ENCODE measurements around the gene RNF220. TPM values are rescaled to one million over a fixed set of nuclear protein-coding genes. Genes with fewer than 3 reads are reported as not detected.

RNF220 gene
- 100 to 1,000 TPM; 106 to 108 TPM for total RNA-seq

DNA sequence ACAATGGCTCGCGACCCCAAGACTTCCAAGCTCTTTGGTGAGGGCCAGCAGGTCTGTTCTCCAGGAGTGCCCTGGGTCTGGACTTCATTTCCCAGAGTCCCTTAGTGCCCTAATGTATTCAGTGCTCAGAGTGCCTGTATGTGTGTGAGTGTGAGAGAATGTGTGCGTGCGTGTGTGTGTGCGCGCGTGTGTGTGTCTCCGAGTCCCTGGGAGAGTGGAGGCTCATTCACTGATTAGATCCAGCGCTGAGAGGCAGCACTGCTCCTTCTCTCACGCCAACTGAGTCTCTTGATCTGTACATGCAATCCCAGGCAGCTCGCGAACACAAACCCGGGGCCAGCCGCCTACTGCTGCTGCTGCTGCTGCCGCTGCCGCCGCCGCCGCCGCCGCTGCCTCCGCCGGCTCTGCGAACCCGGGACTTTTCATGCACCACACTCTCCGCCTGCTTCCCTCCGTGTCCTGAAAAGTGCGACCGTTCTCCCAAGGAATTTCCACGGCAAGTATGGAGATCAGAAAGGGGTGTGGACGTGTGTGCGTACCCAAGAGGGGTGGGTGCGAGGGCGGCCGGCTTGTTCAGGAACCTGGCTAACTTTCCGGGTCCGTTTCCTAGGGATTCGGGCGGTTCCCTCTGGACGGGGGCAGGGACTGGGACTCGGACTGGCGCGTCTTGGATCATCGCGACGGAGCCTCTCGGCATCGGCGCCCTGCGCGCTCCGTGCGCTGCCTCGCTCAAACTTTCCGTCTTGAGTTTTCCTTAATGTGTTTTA, at the start of gene RNF220:
Gene RNF220, plus strand, starts transcription at position 225 of the 767 bp plus-strand sequence.
- ChIA-PET POLR2A (no interaction called here), CTCF (no interaction called here)

DNA sequence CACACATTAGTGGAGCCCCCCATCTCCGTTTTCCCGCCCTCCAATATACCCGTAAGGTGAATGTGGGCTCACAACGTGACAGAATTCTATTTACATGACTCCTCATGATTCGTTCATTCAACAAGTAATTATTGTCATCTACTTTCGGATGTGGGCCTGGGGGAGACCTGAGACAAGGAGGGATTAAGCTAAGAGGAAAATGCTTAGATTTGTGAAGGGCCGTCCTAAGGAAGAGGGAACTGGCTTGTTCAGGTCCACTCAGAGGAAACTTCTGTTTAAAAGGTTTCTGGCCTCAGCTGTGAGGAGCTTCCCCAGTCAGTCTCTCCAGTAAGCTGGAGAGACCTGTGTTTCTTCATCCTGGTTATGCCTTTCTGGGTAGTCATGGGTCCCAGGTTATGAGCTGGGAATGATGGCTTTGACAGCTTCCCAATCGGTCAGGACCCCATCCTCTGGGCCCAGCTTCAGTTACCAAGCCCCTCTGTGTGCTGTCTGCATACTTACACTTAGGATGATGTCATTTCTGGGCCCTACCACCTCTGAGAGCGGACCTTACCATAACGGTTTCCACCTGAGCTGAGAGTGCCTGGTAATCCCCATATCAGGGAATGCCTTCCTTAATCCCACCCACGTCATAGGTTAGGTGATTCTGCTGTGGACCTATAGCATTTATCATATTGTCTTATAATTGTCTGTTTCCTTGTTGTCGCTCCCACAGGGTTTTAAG, 49.3 kb upstream of the RNF220 start:
- CTCF ChIA-PET: interaction anchor here (0.5 to 1.2 kb wide), 2 partner anchors 40 to 236 kb away, joined by 3 to 4 read pairs; no protein-coding TSS in a partner anchor

DNA sequence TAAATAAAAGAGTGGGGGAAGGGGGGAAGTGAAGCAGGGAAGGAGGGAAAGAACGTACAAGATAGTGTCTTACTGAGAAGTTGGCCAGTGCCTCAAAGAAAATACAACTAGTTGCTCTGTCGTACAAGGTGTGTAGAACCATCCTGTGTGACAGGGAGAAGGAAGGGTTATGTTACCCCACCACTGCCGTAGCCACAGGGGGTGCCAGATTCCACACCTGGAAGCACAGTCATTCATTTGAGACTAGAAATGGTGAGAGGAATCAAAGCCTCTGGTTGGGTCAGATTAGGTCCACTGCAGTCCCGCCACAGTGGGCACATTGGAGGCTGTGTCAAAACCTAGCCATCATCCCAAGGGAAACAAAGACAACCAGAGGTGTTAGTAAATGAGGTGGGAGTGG, 47.3 kb upstream of the RNF220 start:
- ChIA-PET CTCF (interaction anchor here (0.6 kb wide), 1 partner anchor 21 kb away, joined by 3 read pairs; no protein-coding TSS in a partner anchor), POLR2A (no interaction called here)

More for the DNA sequence above, 49.3 kb upstream of the RNF220 start:
- POLR2A ChIA-PET: interaction anchor here (0.6 kb wide), 1 partner anchor 276 kb away, joined by 3 read pairs; no protein-coding TSS in a partner anchor

DNA sequence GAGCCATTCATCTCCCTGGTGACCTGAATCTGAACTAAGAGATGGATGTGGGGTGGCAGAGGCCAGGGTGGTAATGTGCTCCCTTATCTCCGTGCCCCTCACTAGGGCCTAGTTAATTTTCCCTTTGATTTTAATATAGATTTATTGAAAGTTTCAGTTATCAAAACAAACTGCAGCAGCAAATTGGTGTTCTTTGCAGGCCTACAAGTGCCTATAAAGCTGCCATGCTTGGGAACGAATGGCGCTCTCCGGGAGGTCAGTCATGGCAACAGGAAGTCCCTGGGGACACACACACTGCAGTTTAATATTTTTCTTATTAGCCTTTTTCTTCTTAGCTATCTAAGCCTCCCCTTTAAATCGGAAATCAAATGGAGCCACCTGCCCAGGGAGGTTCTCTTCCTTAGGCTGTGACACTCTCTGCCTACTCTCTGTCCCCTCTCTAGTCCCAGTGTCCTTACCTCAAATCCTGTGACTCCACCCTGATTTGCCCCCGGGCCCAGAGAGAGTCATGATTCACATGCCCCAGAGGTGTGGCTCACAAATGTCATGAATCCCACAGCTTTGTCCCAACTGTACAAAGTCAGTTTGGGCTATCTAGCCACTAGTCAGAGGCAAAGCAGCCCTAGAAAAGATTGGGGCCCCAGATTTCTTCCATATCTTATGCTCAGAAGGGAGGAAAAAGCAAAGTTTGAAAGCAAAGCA, 45.7 kb upstream of the RNF220 start:
- POLR2A ChIA-PET: no interaction called here
- CTCF ChIA-PET: no interaction called here

DNA sequence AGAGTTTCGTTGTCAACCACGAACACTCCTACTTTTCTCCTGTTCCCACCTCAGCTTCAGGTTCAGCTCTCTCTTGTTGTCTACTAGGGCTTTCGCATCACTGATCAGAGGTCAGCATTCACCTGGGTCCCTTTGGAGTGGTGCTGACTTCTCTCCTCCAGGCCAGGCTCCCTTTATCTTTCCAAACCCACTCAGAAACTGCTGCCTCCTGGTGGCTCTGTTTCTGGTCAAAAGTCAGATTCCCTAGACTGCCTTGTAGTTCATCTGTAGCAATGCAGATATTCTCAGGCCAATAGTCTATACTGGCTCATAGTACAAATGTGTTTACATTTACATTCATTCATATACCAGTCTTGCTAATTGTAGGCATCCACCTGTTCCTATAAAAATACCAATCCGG, 43.6 kb upstream of the RNF220 start:
- CTCF ChIA-PET: interaction anchor here (0.7 kb wide), 1 partner anchor 85 kb away, joined by 3 read pairs; no protein-coding TSS in a partner anchor
- POLR2A ChIA-PET: interaction anchor here (0.7 kb wide), 1 partner anchor 24 kb away, joined by 3 read pairs; no protein-coding TSS in a partner anchor

DNA sequence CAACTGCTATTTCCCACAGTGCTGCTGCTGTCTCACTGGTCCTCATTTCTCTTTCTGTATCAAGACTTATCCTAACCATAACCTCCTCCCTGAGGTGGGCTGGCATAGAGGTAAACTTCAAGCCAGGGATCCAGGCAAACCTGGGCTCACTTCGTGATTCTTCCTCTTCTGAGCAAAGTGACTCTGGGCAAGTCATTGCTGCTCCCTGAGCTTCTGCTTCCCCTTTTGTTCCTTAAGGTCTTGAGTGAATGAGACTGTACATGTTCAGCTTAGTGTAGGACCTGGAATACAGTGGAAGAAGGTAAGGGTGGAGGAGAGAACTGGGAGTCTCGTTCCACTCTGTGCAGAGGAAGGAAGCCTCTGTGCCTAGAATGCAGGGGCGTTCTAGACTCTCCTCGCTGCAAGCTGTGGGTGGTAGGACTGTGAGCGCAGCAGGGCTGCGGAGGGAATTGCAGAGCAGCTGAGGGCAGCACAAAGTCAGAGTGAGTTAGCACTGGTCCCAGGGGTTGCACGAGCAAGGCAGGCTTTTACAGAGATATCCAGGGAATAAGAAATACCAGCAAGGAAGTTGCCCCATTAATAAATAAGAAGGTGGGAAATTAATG, 38.6 kb upstream of the RNF220 start:
- ChIA-PET POLR2A (no interaction called here), CTCF (no interaction called here)

DNA sequence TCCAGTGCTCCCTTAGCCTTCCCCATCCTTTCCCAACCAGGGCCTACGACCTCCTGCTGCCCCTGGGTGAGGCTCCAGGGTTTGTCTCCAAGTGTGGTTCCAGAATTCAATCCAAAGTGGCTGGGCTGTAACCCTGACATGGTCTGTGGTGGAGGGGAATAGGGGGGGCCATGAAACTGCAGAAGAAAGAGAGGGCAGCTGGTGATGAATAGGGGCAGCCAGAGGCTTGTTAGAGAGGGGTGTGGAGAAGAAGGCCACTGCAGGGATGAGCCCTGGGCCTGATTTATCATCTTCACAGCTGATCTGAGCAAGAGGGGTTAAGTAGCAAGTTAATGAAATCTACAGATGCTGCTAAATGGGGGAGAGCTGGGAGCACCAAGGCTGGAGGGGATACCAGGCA, 37.1 kb upstream of the RNF220 start:
- CTCF ChIA-PET: interaction anchor here (1.3 kb wide), 1 partner anchor 10 kb away, joined by 5 read pairs; no protein-coding TSS in a partner anchor
- POLR2A ChIA-PET: no interaction called here

DNA sequence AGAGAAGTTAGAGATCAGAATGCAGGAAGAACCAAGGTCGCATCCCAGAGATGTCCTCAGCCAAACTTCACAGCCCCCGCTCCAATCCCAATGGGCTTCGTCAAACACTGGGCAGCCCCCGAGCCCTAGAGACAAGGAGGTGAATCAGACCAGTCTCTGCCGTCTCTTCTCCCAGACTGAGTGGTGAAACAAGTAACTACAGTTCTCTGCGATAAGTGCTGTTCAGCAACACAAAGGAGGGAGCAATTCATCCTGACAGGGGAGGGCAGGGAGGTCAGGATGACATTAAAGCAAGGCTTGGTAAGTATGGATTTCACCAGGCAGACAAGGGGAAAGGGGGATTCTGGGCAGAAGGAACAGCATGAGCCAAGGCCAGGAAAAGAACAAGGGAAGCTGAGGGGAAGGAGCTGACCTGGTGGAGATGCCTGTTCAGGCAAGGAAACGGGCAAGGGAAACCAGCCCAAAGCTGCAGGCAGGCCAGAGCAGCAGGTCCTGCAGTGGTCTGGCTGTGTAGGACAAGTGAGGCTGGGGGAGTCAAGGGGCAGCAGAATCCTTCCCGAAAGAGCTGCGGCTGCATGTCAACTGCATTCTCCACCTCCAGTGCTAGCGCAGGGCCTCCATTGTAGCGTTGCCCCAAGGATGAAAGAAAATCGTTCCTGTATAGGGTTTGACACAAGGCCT, 36.4 kb upstream of the RNF220 start:
- CTCF ChIA-PET: interaction anchor here (1.3 kb wide), 1 partner anchor 10 kb away, joined by 5 read pairs; no protein-coding TSS in a partner anchor
- POLR2A ChIA-PET: no interaction called here

DNA sequence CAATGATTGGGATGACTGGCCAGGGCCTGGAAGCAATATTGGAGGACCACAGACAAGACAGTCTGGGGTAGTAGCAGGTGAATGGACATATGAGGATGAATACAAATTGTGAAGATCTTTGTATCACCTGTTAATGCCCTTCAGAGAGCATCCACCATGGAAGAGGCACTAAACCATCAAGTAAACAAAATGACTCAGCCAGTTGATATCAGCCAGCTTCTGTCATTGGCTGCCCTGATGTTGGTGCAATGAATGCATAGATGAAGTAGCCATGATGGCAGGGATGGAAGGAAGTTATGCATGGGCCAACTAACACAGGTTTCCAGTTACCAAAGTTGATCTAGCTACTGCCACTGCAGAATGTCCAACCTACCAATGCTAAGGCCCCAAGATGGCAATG, 33.8 kb upstream of the RNF220 start:
- ChIA-PET POLR2A (interaction anchor here (0.5 kb wide), 1 partner anchor 20 kb away, joined by 7 read pairs; no protein-coding TSS in a partner anchor), CTCF (no interaction called here)

DNA sequence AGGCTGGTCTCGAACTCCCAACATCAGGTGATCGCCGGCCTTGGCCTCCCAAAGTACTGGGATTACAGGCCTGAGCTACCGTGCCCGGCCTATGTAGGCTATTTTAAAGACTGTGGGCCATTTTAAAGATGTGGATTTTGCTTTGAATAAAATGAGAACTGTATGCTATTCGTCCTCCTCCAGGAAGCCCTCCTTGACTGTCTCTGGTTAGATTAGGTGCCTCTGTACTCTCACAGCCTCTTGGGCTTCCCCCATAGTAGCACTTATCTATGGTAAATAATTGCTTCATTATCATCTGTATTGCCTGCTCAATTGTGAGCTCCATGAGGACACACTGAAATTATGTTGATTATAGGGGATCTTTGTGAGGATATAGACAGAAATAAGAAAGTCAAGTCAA, 29.5 kb upstream of the RNF220 start:
- POLR2A ChIA-PET: no interaction called here

DNA sequence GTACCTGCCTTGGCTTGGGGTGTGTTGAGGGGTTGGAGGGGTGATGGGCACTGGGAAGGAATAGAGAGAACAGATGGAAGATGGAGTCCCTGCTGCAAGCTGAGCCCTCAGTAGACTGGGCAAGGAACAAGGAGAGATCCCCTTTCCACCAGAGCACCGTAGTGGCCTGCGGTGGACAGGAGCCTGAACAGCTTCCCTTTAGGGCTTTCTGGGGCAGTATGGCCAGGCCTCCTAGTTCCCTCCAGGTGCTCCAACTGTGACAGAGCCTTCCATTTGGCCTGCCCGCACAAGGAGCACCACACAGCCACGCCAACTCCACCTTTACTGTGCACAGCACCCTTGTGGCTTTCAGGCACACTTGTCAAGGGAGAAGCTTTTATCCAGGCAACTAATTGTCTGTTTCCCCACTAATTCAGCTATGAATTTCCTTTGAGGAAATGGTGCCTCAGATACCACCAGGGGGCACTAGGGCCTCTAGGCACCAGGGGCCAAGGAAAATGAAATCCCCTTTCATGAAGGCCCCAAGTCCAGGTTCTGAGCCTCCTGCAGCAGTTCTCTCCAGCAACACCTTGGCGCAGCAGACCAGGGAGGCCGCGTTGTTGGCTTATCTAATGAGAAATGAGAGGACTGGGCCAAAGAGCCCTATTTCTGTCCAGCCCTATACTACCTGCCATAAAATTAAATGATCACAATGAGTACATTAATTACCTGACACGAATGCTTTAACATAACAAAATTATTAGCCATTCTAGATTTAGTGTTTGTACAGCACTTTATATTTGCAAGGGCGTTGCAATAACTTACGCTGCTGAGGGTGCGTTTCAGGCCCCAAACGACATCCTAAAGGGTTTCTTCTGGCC, 26.9 kb upstream of the RNF220 start:
- ChIA-PET CTCF (interaction anchor here (0.6 to 1.4 kb wide), 9 partner anchors 9 to 274 kb away, joined by 3 to 12 read pairs (median 4); no protein-coding TSS in a partner anchor), POLR2A (no interaction called here)

More for the DNA sequence above, 29.5 kb upstream of the RNF220 start:
- CTCF ChIA-PET: no interaction called here

DNA sequence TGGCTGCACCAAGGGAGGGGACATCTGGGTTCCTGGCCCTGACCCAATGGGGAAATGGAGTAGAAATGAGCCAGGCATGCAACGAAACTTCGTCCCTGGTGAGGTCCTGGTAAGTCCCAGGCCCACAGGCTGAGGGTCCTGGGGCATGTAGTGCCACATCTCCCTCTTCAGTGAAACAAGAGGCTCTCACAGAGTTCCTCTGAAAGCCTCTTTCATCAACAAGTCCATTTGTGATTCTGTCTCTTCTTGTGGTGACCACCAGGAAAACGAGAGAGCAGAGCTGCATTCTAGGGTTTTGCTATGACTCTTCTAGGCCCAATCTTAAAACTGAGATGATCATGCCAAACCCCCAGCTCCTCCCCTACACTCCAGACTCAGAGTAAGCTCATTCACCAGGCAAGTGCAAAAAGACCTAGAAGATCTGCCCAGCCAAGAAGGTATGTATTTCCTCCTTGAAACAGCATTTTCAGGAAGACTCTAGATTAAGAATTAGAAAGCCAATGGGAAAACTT, 24.3 kb upstream of the RNF220 start:
- POLR2A ChIA-PET: no interaction called here

DNA sequence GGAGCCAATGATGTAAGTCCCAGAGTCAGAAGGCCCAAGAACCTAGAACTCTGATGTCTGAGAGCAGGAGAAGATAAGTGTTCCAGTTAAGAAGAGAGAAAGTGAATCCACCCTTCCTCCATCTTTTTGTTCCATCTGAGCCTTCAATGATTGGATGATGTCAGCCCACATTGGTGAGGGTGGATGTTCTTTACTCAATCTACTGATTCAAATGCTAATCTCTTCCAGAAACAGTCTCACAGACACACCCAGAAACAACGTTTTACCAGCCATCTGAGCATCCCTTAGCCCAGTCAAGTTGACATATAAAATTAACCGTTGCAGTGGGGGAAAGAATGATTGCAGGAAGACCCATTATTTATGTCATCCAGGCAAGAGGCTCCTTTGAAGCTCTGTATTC, 16.5 kb upstream of the RNF220 start:
- POLR2A ChIA-PET: no interaction called here
- CTCF ChIA-PET: no interaction called here

More for the DNA sequence above, 24.3 kb upstream of the RNF220 start:
- CTCF ChIA-PET: interaction anchor here (2.3 kb wide), 1 partner anchor 214 kb away, joined by 10 read pairs; no protein-coding TSS in a partner anchor

DNA sequence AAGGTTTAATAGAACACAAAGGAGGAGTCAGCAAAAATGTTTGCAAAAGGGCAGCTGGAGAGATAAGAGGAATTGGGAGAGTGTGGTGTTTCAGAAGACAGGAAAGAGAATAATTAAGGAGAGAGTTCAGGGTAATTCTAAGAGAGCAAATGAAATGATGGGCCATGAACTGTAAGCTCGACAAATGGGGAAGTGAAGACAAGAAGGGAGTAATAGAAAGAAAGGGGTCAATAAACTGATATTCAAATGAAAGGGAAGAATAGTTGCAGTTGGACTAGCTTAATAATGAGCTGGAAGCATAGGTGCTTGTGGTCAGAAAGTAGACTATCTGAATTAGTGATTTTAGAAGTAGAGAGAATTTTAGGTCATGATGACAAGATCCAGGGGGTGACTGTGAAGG, 15.6 kb upstream of the RNF220 start:
- POLR2A ChIA-PET: no interaction called here
- CTCF ChIA-PET: no interaction called here

DNA sequence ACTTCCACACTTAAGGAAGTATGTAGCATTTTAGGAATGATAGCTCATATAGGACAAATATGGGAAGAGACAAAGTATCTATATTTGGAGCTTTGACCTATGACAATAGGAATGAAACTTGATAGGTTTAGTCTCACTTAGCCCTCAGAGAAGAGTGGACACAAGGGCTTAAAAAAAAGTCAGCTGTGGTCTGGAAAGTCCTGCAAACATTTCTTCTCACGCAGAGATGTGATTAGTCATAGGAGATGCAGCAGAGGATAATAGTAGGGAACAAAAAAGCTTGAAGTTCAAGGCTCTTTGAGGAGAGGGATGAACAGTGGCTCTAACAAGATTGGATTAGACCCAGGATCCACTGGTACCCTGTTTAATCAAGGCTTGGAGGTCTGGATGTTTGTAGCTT, 14.8 kb upstream of the RNF220 start:
- CTCF ChIA-PET: no interaction called here
- POLR2A ChIA-PET: no interaction called here

DNA sequence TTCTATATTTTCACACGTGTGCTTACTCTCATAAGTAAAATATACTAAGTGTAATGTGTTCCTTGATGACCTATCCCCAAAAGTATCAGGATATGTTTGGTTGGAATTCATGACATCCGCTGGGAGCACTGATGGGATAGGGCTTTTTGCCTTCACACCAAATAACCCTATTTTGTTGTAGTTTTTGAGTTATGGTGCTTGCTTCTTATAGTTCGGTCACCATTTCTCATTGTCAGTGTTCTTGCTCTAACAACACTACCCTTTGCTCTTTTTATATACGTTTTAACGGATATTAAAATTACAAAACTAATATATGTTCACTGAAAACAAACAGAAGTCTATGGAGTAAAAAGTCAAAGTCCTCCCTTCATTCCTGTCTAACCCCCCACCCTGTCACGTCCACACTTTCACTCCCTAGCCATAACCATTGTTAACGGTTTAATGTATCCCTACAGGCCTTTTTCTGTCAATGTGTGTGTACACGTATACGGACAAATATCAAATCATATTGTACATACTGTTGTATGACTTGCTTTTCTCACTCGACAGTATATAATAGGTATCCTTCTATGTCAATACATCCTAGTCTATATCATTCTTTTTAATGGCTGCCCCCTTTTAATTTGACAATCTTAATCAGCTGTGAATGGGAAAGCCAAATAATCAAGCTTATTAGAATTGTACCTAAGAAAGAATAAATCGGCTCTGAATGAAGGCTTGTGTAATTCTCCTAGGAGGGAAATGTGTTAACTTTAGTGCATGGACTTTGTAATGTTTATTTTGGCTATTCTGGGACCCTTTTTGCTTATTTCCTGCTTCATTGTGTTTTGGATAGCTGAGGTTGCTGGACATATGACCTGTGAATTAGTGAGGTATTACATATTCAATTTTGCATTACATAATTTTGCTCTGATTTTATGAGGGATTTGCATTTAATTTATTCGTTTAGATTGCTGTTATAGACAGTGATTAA, 3.5 kb upstream of the RNF220 start:
- POLR2A ChIA-PET: no interaction called here
- CTCF ChIA-PET: no interaction called here
